Stimulated activated CD4-positive, alpha-beta T cell treated with anti-CD3 and anti-CD28 coated beads, Interleukin-1b, Interleukin-23, amount 100 ng/mL, for 48 hours (primary cell): ENCODE results near the gene KLHL29.

ENCODE experiments used
- DNase-seq: peaks from one replicate; pipeline ENCODE4 v3.0.0-alpha.2; 2020

The KLHL29 gene

GRCh38 chr2:23423873-23424680, 39.1 kb downstream of the KLHL29 start:
- no peak for DNase-seq

GRCh38 chr2:23425338-23425871, 40.4 kb downstream of the KLHL29 start:
- no peak for DNase-seq

- no peak for DNase-seq
These were observed 40.9 kb downstream of the KLHL29 start for GRCh38 chr2:23425885-23426262.

GRCh38 chr2:23426263-23426905, 41.4 kb downstream of the KLHL29 start:
- DNase-seq = no peak

GRCh38 chr2:23427350-23427749, 42.4 kb downstream of the KLHL29 start:
- no peak for DNase-seq

- DNase-seq = no peak
These were observed 43.0 kb downstream of the KLHL29 start for GRCh38 chr2:23427976-23428375.

- DNase-seq = no peak
These were observed 44.1 kb downstream of the KLHL29 start for GRCh38 chr2:23429036-23429435.

GRCh38 chr2:23430263-23430662, 45.3 kb downstream of the KLHL29 start:
- no peak for DNase-seq

GRCh38 chr2:23432531-23432930, 47.6 kb downstream of the KLHL29 start:
- DNase-seq = no peak

GRCh38 chr2:23433282-23433681, 48.3 kb downstream of the KLHL29 start:
- DNase-seq = no peak

GRCh38 chr2:23434721-23435121, 49.7 kb downstream of the KLHL29 start:
- DNase-seq = no peak

GRCh38 chr2:23435250-23436035, 50.5 kb downstream of the KLHL29 start:
- DNase-seq = no peak

- DNase-seq = peak; percentile 70
These were observed 51.5 kb downstream of the KLHL29 start for GRCh38 chr2:23436346-23437098.

GRCh38 chr2:23441414-23441813, 56.4 kb downstream of the KLHL29 start:
- DNase-seq = no peak

- no peak for DNase-seq
These were observed 60.5 kb downstream of the KLHL29 start for GRCh38 chr2:23445450-23445868.

GRCh38 chr2:23446916-23447315, 61.9 kb downstream of the KLHL29 start:
- no peak for DNase-seq

GRCh38 chr2:23447405-23447804, 62.4 kb downstream of the KLHL29 start:
- DNase-seq = no peak

- no peak for DNase-seq
These were observed 63.9 kb downstream of the KLHL29 start for GRCh38 chr2:23448906-23449305.

- DNase-seq = no peak
These were observed 64.4 kb downstream of the KLHL29 start for GRCh38 chr2:23449413-23449812.

GRCh38 chr2:23449831-23450331, 64.9 kb downstream of the KLHL29 start:
- DNase-seq = no peak

GRCh38 chr2:23452372-23452771, 67.4 kb downstream of the KLHL29 start:
- DNase-seq = no peak

GRCh38 chr2:23452853-23453420, 68.0 kb downstream of the KLHL29 start:
- peak; percentile 17 for DNase-seq
